Lower leg skin (tissue), 4 donors: ENCODE results near the gene SELENOF. TPM values are rescaled to one million over a fixed set of nuclear protein-coding genes. Genes with fewer than 3 reads are reported as not detected.

Experiments
- DNase-seq, 2 donors: peaks; one replicate each; pipeline ENCODE4 v3.0.0-alpha.2; 2019; ENCODE audit warnings: low spot score in 2 of 2
- H3K4me3 ChIP-seq: fragments of 200-600 bp; sonication (generic); 2 replicates; pipeline ENCODE4 v1.5.1; 2017; ENCODE audit warnings: mild to moderate bottlenecking, low read depth; ENCODE audit not compliant: poor library complexity, severe bottlenecking
- CTCF ChIP-seq, 3 donors: fragments of 450-650 bp; IDR thresholded peaks; one replicate each; pipeline ENCODE4 v1.5.1; 2016; ENCODE audit warnings: antibody characterized with exemption in 3 of 3, mild to moderate bottlenecking in 3 of 3, moderate library complexity in 2 of 3
- POLR2A ChIP-seq, 2 donors: fragments of 450-650 bp; IDR thresholded peaks; one replicate each; pipeline ENCODE4 v1.6.1; 2016 to 2017; ENCODE audit warnings: antibody characterized with exemption in 2 of 2, mild to moderate bottlenecking in 1 of 2, moderate library complexity in 1 of 2
- WGBS, 2 donors: methylation state at CpG; one replicate each; pipeline ENCODE4 v1.1.5; 2018; 5-methylcytosine and 5-hydroxymethylcytosine counted together
- intact Hi-C: fragments of 100-400 bp; cut with DNase I; formaldehyde crosslinking; loops from one replicate; pipeline ENCODE4 v1.15.0; 2023; ENCODE audit warnings: low total_unique reads
- total RNA-seq, 4 donors: library from RNA; depleted of rRNA; stranded (reverse); fragments of >200 nt; gene quantifications; one replicate each; pipeline ENCODE4 v1.1.0, GENCODE V29; 2016

Gene SELENOF
- total RNA-seq, 4 donors from 2014 or later: 52.2 to 92.4 (median 88.0) TPM

- TF ChIP-seq POLR2A (IDR thresholded peaks at IDR 0.05) (no peak), CTCF (IDR thresholded peaks at IDR 0.05) (no peak)
- DNase-seq: no peak
- H3K4me3 ChIP-seq: no peak overlapping the region
- intact Hi-C loops: no loop called here
- WGBS, 2 donors: 93 to 95% methylated on average over 7 of the region's 7 CpGs
Measured at GRCh38 chr1:86852782-86853408, 61.0 kb downstream of the SELENOF start.

GRCh38 chr1:86852289-86852688 is 61.6 kb downstream of the SELENOF start:
- DNase-seq: no peak
- no peak for TF ChIP-seq CTCF (IDR thresholded peaks at IDR 0.05)
- no peak for TF ChIP-seq POLR2A (IDR thresholded peaks at IDR 0.05)
- intact Hi-C loops: no loop called here
- 91 to 93% methylated on average over 9 of the region's 9 CpGs for WGBS, 2 donors
- H3K4me3 ChIP-seq: no peak overlapping the region

- no peak for DNase-seq
- intact Hi-C loops: no loop called here
- H3K4me3 ChIP-seq: no peak overlapping the region
- TF ChIP-seq CTCF (IDR thresholded peaks at IDR 0.05) (no peak), POLR2A (IDR thresholded peaks at IDR 0.05) (no peak)
- WGBS, 2 donors: 76 to 95% methylated on average over 3 of the region's 3 CpGs
Measured at GRCh38 chr1:86849756-86850155, 64.2 kb downstream of the SELENOF start.

GRCh38 chr1:86848654-86849053 is 65.3 kb downstream of the SELENOF start:
- 57 to 77% methylated on average over 2 of the region's 2 CpGs for WGBS, 2 donors
- no peak for DNase-seq
- TF ChIP-seq POLR2A (IDR thresholded peaks at IDR 0.05) (no peak), CTCF (IDR thresholded peaks at IDR 0.05) (no peak)
- H3K4me3 ChIP-seq: no peak overlapping the region
- intact Hi-C loops: no loop called here

- intact Hi-C loops: no loop called here
- H3K4me3 ChIP-seq: no peak overlapping the region
- DNase-seq: peak in 1 of 2 donors; percentile 44
- WGBS, 2 donors: 8 to 10% methylated on average over 2 of the region's 2 CpGs
- TF ChIP-seq CTCF (IDR thresholded peaks at IDR 0.05) (no peak), POLR2A (IDR thresholded peaks at IDR 0.05) (no peak)
Measured at GRCh38 chr1:86846164-86846647, 67.7 kb downstream of the SELENOF start.

GRCh38 chr1:86845514-86845913 is 68.4 kb downstream of the SELENOF start:
- 85 to 89% methylated on average over 3 of the region's 3 CpGs for WGBS, 2 donors
- no peak overlapping the region for H3K4me3 ChIP-seq
- DNase-seq: no peak
- TF ChIP-seq POLR2A (IDR thresholded peaks at IDR 0.05) (no peak), CTCF (IDR thresholded peaks at IDR 0.05) (no peak)
- intact Hi-C loops: no loop called here
